ENCODE data around the gene LOXL4.

- TF ChIP-seq ZNF274 (IDR thresholded peaks at IDR 0.05; ENCODE audit: low read depth, low read length): no peak
- TF ChIP-seq YY1 (IDR thresholded peaks at IDR 0.05; ENCODE audit: insufficient read depth, insufficient read length): no peak
Measured at GRCh38 chr10:98249134-98249533, 18.9 kb downstream of the LOXL4 start.
